NCI-H128 (cell line): ENCODE data around the gene HTR4.
"Not testable (repeated sequence)": the region's sequence is repeated elsewhere in the genome, so short reads cannot be mapped to it uniquely, and the experiment has no call there.

Experiments used
- DNase-seq: peaks from one replicate; lab custom pipeline; 2025; ENCODE audit not compliant: unreplicated experiment; lab: John Stamatoyannopoulos, UW

HTR4 gene, protein sequence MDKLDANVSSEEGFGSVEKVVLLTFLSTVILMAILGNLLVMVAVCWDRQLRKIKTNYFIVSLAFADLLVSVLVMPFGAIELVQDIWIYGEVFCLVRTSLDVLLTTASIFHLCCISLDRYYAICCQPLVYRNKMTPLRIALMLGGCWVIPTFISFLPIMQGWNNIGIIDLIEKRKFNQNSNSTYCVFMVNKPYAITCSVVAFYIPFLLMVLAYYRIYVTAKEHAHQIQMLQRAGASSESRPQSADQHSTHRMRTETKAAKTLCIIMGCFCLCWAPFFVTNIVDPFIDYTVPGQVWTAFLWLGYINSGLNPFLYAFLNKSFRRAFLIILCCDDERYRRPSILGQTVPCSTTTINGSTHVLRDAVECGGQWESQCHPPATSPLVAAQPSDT

DNA sequence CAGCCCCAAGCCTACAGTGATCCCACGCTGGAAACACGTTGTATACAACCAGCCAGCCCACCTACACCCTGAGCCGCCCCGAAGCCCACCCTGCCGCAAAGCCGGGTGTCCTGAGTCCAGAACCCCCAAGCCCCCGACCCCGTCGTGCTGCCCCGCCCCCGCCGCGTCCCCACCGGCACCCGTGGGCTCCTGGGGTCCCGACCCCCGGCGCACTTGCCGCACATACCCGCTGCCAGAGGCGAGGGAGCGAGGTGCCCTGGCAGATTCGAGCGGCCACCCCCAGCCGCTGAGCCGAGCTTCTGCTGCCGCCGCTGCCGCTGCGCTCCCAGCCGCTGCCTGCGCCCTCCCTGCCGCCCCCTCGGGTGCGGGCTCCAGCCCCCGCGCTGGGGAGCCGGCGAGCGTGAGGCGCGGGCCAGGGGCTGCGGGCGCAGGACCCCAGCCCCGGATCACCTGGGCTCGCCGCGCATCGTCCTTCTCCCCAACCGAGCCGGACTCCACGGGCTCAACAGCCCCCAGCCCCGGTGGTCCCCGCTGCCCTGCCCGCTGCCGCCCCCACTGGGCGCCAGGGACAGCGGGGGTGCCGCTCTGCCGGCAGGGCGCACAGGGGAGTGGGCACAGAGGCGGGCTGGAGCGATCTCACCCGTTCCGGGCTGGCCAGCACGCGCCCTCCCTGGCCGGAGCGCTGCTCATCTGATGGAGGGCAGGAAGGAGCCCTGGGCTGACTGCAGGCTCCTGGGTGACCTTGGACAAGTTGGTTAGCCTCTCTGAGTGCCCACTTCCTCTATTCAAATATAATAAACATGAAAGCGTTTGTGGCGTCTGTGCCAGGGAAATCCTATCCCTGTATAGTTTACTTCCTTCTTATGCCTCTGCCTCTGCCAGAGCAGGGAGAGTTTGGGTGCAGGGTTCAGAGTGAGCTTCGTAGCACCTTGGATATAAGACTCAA, at the start of gene HTR4:
TSS of gene HTR4 (minus strand) at position 692 of the 946 bp plus-strand sequence. CDS start 17,513 bp downstream, outside the sequence.
- no peak for DNase-seq

DNA sequence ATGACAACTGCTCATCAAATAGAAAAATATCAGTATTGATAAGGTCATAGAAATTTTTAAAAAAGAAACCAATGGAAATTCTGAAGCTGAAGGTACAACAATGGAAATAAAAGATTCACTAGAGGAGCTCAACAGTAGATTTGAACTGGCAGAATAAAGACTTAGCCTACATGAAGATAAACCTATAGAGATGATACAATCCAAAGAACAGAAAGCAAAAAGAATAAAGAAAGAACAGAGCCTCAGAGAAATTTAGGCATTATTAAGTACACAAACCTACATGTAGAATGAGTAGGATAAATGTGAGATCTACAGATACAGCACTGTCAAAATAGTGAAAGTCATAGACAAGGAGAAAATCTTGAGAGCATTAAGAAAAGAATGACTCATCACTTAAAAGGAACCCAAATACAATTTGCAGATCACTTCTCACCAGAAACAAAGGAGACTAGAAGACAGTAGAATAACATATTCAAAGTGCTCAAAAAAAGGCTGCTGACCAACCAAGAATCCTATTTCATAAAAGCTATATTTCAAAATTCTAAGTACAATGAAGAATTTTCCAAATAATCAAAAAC, 47.8 kb upstream of the HTR4 start:
- DNase-seq, result no peak

DNA sequence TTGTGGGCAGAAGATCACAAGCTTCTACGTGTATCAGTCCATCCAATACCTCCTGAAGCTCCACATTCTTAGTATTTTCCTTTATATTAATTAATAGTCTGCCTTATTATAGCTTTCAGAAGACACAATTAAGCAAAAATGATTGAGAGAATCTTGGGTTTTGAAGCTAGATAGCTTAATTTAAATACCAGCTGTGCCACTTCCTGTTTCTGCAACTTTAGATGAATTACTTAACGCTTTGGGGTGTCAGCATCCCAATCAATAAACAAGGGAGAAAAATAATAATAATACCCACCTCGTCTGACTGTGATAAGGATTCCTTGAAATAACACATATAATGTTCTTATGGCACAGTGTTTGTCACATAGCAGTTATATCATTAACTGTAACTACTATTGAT, 44.7 kb upstream of the HTR4 start:
- DNase-seq, result no peak

DNA sequence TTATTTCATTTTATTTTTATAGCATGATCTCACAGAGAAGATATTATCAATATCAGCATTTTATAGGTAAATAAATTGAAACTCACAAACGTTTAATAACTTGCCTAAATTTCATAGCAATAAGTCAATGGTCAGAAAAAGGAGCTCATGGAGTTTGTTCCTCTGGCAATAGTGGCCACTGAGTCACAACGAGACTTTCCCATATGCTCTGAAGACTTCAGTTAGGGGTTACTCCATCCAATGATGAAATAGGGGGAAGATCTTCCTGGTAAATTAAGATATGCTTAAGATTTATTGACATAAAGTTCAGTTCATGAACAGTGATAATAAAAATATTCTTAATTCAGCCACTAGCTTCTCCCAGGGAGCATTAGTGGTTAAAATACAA, 43.5 kb upstream of the HTR4 start:
- DNase-seq, result no peak

DNA sequence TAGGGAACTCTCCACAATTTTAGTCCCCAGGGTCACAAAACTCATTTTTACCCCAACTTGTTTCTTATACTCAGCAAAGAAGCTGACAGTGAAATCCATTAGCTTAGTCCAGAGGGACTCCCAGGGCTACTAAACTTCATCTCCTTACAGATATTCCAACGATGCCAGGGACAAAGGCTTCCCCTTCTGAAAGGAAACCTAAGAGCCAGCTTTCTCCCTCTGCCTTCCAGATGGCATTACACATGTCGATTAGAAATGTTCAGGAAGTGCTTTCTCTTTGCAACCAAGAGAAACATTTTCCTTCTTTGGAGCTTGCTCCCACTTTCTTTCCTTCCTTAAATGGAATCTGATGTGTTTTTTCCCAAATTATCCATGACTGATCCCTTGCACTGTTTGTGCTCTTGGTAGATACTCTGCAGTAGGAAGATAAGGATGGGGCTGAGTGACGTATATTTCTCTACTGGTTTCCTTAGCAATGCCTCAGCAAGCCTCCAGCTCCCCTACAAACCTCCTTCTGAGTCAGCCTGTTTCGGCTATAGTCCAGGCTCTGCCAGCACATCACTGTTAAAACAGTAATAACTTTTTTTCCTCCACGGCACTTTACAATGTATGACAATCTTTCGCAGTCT, 43.0 kb upstream of the HTR4 start:
- no peak for DNase-seq

DNA sequence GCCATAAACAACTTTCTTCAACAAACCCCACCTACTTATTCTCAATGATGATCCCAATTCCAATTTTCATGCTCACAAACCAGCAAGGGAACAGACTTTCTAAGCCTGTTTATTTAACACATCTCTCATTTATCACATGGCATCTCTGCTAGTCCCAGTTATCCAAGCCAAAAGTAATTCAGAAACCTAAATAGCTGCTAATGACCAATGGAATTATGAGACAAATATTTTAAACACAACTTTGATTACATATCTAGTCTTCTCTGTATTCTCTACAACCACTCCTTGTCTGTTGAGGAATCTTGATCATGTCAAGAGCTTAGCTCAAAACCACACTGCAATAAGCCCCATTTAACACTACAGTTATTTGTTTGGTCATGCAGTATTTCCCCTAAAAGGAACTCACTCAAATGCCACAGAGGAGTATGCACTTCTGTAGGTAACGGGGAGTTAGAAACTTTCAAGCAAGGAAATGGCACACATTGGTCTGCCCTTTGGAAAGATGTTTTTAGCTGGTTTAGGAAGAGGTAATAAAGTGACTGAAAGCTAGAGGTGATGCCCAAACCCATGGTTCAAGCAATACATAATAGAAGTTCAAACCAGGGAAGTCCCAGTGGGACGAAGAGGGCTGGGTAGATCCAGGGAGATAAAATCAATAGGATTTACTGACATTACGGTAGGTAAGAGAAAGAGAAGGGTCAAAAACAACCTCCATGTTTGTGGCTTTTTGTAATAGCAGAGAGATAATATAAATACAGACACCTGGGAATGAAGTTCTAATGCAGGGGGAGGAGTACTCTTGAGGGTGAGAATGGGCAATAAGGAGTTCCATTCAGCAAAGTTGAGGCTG, 42.1 kb upstream of the HTR4 start:
- no peak for DNase-seq

DNA sequence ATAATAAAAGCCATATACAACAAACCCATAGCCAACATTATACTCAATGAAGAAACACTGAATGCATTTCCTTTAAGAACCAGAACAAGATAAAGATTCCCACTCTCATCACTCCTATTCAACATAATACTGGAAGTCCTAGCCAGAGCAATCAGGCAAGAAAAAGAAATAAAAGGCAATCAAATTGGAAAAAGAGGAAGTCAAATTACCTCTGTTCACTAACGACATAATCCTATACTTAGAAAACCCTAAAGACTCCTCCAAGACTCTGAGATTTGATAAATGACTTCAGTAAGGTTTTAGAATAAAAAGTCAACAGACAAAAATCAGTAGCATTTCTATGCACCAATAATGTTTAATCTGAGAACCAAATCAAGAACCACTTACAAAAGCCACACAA, 36.6 kb upstream of the HTR4 start:
- DNase-seq, result no peak

DNA sequence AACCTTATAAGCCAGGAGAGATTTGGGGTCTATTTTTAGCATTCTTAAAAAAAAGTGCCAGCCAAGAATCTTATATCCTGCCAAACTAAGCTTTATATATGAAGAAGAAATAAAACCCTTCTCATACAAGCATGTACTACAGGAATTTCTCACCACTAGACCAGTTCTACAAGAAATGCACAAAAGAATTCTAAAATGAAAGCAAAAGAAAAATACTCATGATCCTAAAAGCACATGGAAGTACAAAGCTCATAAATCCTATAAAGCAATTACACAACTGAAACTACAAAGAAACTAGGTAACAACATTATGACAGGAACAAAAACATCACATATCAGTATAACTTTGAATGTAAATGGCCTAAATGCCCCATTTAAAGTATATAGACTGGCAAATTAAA, 34.5 kb upstream of the HTR4 start:
- no peak for DNase-seq

DNA sequence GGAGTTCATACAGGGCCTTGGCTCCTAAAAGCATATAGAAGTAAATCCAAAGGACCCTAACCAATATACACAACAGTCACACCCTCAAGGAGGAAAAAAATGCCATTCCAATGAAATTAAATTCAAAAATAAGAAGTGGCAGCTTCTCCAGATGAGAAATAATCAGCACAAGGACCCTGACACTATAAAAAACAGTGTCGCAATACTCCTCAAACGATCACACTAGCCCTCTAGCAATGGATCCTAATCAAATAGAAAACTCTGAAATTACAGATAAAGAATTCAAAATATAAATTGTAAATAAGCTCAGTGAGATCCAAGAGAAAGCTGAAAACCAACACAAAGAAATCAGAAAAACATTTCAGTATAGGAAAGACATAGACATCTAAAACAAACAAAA, 33.5 kb upstream of the HTR4 start:
- DNase-seq, result no peak

DNA sequence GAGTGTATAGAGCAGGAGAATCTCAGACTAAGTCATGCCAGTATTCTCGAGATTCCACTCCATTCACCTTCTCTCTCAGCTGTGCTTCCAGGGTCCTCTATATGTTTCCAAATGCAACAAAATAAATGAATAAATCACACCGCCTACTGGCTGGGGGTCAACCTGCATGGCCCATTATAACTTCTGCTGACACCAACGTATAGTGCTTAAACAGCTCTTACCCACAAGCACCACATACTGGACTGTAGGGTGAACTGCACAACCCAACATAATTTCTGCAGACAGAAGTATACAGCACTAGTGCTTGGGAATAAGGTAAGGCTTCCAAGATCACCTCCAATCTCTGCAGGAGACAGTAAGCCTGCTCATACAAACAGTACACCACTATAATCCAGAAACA, 33.1 kb upstream of the HTR4 start:
- DNase-seq, result no peak

DNA sequence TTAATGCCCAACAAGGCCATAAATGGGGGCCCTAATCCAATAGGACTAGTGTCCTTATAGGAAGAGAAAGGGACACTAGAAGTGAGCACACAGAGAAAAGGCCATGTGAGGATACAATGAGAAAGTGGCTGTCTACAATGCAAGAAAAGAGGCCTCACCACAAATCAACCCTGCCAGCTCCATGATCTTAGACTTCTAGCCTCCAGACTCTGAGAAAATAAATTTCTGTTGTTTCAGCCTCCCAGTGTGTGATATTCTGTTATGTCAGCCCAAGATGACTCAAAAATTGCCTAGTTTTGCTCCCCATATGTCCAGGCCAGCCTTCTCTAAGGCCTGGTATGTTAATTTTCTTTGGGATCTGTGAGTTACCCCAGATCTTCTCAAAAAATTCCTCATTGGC, 32.3 kb upstream of the HTR4 start:
- DNase-seq, result no peak

DNA sequence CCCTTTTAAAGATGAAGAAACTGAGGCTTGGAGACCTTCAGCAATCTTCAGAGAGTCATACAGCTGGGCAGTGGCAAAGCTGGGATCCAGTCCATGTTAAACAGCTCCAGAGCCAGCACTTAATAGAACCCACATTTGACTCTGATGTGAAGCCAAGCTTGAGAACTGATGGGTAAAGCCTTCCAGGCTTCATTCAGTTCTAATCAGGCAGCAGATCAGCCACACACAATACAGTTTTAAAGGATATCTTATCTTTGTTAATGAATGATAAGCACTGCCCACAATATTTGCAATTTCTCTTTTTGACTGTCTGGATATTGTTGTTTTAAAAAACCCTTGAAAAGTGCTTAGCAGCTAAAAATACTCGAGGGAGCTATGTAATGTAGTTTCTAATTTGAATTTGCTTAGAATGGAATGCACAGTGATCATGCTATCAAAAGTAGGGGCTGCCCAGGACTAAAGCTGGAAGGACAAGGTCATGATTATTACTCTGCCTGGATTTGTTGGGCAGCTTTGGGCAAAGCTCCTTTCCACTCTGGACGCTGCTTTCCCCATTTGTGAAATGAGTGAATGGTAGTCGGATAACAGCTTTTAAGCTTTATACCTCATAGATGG, 31.3 kb upstream of the HTR4 start:
- DNase-seq, result no peak

DNA sequence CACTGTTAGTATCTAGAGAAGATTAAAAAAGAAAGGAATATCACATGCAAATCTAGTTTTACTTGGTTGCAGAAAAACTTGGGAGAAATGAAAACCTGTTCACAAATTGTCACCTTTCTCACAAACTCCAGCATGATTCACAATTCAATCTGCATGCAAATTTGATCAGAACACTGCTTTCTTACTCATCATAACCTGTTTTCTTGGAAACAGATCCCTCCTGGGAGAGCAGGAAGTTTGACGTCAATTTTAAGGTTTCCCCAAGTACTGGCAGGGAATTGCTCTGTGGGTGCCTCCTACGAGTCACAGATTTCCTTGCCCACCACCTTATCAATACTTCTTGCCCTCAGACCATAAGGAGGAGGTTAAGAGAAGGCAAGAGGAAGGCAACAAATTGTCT, 30.2 kb upstream of the HTR4 start:
- DNase-seq, result no peak

DNA sequence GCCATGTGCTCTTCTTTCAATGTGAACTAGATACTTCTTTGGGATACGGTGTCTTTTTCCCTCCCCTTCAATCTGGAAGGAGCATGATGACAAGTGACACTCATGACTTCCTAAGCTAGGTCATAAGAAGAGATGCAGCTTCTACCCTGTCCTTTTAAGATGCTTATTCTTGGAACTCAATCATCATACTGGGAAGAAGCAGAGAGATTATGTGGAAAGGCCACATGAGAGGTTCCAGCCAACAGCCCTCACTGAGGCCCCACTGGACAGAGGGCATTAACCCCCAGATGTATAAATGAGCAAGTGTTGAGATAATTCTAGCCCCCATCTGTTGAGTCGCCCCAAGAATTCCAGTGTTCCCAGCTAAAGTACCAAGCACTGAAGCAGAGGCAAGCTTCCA, 29.3 kb upstream of the HTR4 start:
- no peak for DNase-seq

DNA sequence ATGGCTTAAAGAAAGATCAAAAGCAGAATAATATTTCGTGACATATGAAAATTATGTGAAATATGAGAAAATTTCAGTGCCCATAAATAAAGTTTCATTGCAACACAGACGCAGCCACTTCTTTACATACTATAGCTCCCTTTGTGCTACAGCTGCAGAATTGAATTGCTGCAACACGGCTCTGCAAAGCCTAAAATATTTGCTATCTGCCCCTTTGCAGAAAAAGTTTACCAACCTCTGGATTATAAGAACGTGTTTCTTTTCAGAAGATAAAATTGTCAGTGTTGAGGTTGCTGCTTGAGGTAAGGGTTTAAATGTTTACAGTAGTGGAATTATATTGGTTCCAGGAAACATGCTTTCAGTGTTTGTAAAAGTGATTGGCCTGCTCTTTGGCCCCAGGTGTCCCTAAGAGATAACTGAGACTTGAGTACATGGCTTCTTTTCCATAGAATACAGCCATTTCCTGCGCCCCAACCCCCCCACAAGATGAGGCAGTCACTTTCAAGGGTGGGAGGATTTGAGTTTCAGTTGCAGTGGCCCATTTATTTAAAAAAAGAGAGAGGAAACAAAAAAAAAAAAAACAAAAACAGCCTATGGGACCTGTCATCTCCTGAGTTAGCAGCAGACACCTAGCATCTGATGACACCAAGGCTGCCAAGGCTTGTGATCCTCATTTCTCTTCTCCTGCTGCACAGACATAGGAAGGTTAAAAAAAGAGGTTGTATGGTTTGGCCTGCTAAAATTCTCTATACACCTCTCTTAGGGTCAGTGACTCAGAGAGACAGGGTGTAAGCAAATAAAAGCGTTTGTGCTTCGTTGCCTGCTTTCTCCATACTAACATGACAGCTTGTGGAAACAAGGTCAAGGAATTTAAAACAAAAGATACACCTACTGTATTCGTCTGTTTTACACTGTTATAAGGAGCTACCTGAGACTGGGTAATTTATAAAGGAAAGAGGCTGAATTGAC, 28.0 kb upstream of the HTR4 start:
- DNase-seq, result no peak

DNA sequence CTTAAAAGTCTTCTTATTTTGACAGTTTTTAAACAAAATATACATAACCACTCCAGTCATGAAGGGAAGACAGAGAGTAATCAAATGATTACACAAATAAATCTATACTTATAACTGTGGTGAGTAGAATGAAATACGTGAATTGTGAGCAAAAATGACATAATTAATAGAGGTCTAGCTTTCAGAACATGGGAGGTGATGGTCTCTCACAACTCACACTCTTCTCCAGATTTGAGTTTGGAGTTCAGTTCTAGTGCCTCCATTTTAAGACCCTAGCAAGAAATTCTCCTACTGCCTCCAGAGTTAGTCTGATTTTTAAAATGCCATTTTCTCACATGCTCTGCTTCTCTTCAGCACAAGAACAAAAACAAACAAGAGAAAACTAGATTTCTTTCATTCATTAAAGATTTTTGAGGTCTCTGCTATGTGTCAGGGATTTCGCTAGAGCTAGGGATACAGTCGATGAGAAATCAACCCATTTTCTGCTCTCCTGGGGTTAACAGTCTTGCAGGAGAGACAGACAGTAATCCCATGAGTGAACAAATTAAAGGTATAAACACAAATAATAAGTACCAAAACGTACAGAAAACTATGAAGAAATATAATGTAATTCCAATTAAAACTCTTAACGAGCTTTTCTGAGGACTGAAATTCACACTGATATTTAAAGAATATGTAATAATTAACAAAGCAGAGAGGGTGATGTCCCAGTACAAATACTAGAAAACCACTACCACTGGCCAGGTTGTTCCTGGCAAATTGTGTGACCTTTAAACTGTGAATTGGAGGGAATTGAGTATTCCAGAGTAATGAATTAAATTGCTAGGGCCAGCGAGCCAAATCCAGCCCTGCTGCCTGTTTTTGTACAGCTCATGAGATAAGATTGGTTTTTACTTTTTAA, 27.1 kb upstream of the HTR4 start:
- DNase-seq, result no peak

DNA sequence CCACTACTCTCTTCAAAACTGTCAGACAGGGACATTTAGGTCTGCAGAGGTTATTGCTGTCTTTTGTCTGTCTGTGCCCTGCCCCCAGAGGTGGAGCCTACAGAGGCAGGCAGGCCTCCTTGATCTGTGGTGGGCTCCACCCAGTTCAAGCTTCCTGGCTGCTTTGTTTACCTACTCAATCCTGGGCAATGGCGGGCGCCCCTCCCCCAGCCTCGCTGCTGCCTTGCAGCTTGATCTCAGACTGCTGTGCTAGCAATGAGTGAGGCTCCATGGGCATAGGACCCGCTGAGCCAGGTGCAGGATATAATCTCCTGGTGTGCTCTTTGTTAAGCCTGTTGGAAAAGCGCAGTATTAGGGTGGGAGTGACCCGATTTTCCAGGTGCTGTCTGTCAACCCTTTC, 19.4 kb upstream of the HTR4 start:
- not testable (repeated sequence) for DNase-seq

DNA sequence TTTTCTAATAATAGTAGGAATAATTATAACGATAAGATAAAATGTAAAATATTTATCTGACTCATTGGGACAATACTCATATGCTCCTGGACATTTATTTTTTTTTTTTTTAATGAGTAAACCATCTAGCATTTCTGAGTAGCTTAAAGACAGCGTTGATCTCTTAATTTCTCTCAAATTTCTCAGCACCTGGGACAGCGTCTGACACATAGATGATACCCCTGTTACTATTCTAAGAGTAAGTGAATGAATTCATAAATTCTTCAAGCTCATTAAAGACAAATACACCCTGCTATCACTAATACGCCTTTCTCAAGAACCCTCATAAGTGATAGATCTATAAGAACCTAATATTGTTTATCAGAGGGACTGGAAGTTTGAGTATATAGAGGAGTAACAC, 12.0 kb upstream of the HTR4 start:
- no peak for DNase-seq
